IMR-90 (cell line): ENCODE measurements around the gene GRIA4. TPM values are rescaled to one million over a fixed set of nuclear protein-coding genes. Genes with fewer than 3 reads are reported as not detected.
"Not testable (repeated sequence)": the region's sequence is repeated elsewhere in the genome, so short reads cannot be mapped to it uniquely, and the experiment has no call there.

Experiments
- ATAC-seq: fragments of 200-7000 bp; cut with Tn5 transposase; 2 replicates; pipeline ENCODE4 v1.9.1; 2020; ENCODE audit warnings: low read depth, mild to moderate bottlenecking, moderate library complexity
- BruUV-seq: library from RNA; stranded (reverse); fragments of 400-500 nt; replicated peaks from 2 replicates; lab custom pipeline; 2021; lab: Mats Ljungman, UMichigan
- CTCF ChIA-PET: fragments of 300-600 bp; formaldehyde crosslinking; extraction: SDS; loops from one replicate; lab custom pipeline; 2021; ENCODE audit warnings: antibody characterized with exemption; lab: Yijun Ruan, JAX
- POLR2A ChIA-PET: fragments of 300-600 bp; sonication (Branson Sonifier 250); formaldehyde crosslinking; loops from one replicate; lab custom pipeline; 2022; ENCODE audit warnings: antibody characterized with exemption; ENCODE audit not compliant: unreplicated experiment; lab: Charles Lee
- DNase-seq: peaks from one replicate; pipeline ENCODE4 v3.0.0; 2013
- H2AFZ ChIP-seq: replicated peaks from 2 replicates; pipeline ENCODE3; 2013; ENCODE audit warnings: low read length, mild to moderate bottlenecking; ENCODE audit not compliant: poor library complexity
- H2AK5ac ChIP-seq: 2 replicates; pipeline ENCODE4 v1.6.1; 2013; ENCODE audit warnings: low read depth, low read length, inconsistent platforms
- H2AK9ac ChIP-seq: replicated peaks from 2 replicates; pipeline ENCODE3; 2013; ENCODE audit warnings: mild to moderate bottlenecking, low read depth, low read length, moderate library complexity; ENCODE audit not compliant: poor library complexity
- H2BK120ac ChIP-seq: 2 replicates; pipeline ENCODE4 v1.6.1; 2013; ENCODE audit warnings: low read depth, low read length, inconsistent platforms
- H2BK15ac ChIP-seq: 3 replicates; pipeline ENCODE4 v1.6.1; 2013; ENCODE audit warnings: low read depth, low read length, inconsistent platforms
- H2BK20ac ChIP-seq: 2 replicates; pipeline ENCODE4 v1.6.1; 2013; ENCODE audit warnings: low read depth, mild to moderate bottlenecking, inconsistent platforms, low read length, moderate library complexity
- H2BK5ac ChIP-seq: 2 replicates; pipeline ENCODE4 v1.6.1; 2013; ENCODE audit warnings: mild to moderate bottlenecking, low read depth, low read length, inconsistent platforms; ENCODE audit not compliant: poor library complexity, severe bottlenecking
- H3K14ac ChIP-seq: replicated peaks from 2 replicates; pipeline ENCODE4 v1.6.1; 2013; ENCODE audit warnings: low read depth, low read length, inconsistent platforms
- H3K18ac ChIP-seq: 2 replicates; pipeline ENCODE4 v1.6.1; 2013; ENCODE audit warnings: low read depth, low read length, control low read depth
- H3K23ac ChIP-seq: 2 replicates; pipeline ENCODE4 v1.6.1; 2013; ENCODE audit warnings: low read depth, low read length, inconsistent platforms
- H3K27ac ChIP-seq: 2 replicates; pipeline ENCODE4 v1.5.1; 2013; ENCODE audit warnings: mild to moderate bottlenecking, control low read depth, low read length; ENCODE audit not compliant: insufficient read depth
- H3K27me3 ChIP-seq: 2 replicates; pipeline ENCODE4 v1.6.1; 2013; ENCODE audit warnings: low read length; ENCODE audit not compliant: control insufficient read depth, insufficient read depth
- H3K36me3 ChIP-seq: 2 replicates; pipeline ENCODE4 v1.6.1; 2013; ENCODE audit warnings: low read length, mixed read lengths; ENCODE audit not compliant: control insufficient read depth, insufficient read depth
- H3K4ac ChIP-seq: 2 replicates; pipeline ENCODE4 v1.6.1; 2013; ENCODE audit warnings: low read depth, low read length, inconsistent platforms
- H3K4me1 ChIP-seq: 2 replicates; pipeline ENCODE4 v1.6.1; 2013; ENCODE audit warnings: low read length, mixed read lengths; ENCODE audit not compliant: control insufficient read depth, insufficient read depth
- H3K4me2 ChIP-seq: 2 replicates; pipeline ENCODE4 v1.6.1; 2013; ENCODE audit warnings: low read depth, mild to moderate bottlenecking, control low read depth, low read length, moderate library complexity
- H3K4me3 ChIP-seq: 2 replicates; pipeline ENCODE4 v1.5.1; 2013; ENCODE audit warnings: low read depth, mild to moderate bottlenecking, control low read depth, low read length, moderate library complexity; ENCODE audit not compliant: insufficient read depth
- H3K56ac ChIP-seq: 2 replicates; pipeline ENCODE4 v1.6.1; 2013; ENCODE audit warnings: low read length, inconsistent platforms; ENCODE audit not compliant: insufficient read depth; ENCODE audit errors: extremely low read depth
- H3K79me1 ChIP-seq, 2 experiments: 2 replicates each; pipeline ENCODE4 v1.6.1; 2013; ENCODE audit warnings: low read length in 2 of 2, inconsistent platforms in 1 of 2, low read depth in 1 of 2
- H3K9ac ChIP-seq: 2 replicates; pipeline ENCODE4 v1.6.1; 2013; ENCODE audit warnings: low read depth, low read length, control low read depth
- H3K9me1 ChIP-seq: 2 replicates; pipeline ENCODE4 v1.6.1; 2013; ENCODE audit warnings: low read length, inconsistent platforms; ENCODE audit not compliant: insufficient read depth
- H3K9me3 ChIP-seq: 2 replicates; pipeline ENCODE4 v1.6.1; 2013; ENCODE audit warnings: low read length; ENCODE audit not compliant: control insufficient read depth, insufficient read depth
- H4K20me1 ChIP-seq: 2 replicates; pipeline ENCODE4 v1.6.1; 2013; ENCODE audit warnings: low read length, inconsistent platforms; ENCODE audit not compliant: insufficient read depth
- H4K5ac ChIP-seq: 2 replicates; pipeline ENCODE4 v1.6.1; 2013; ENCODE audit warnings: mild to moderate bottlenecking, low read depth, low read length, control low read depth
- H4K8ac ChIP-seq, 2 experiments: 2 replicates each; pipeline ENCODE4 v1.6.1; 2013; ENCODE audit warnings: low read depth in 2 of 2, low read length in 2 of 2, control low read depth in 1 of 2, inconsistent platforms in 1 of 2
- H4K91ac ChIP-seq: 2 replicates; pipeline ENCODE4 v1.6.1; 2013; ENCODE audit warnings: low read depth, low read length, inconsistent platforms; ENCODE audit not compliant: insufficient read depth
- BHLHE40 ChIP-seq: fragments of 150-350 bp; IDR thresholded peaks from 2 replicates; pipeline ENCODE4 v1.6.1; 2016; ENCODE audit warnings: mild to moderate bottlenecking, low read depth, low read length
- CEBPB ChIP-seq: IDR thresholded peaks from 2 replicates; pipeline ENCODE4 v1.6.1; 2012; ENCODE audit warnings: low read depth, low read length, improper control_type of control experiment
- ELK1 ChIP-seq: fragments of 150-350 bp; IDR thresholded peaks from 2 replicates; pipeline ENCODE4 v1.6.1; 2016; ENCODE audit warnings: low read depth, mild to moderate bottlenecking, low read length, moderate library complexity, borderline replicate concordance
- MAFK ChIP-seq: IDR thresholded peaks from 2 replicates; pipeline ENCODE4 v1.6.1; 2012; ENCODE audit warnings: low read depth, low read length, improper control_type of control experiment
- NFE2L2 ChIP-seq: fragments of 150-350 bp; IDR thresholded peaks from 2 replicates; pipeline ENCODE4 v1.6.1; 2016; ENCODE audit warnings: low read depth, mild to moderate bottlenecking, low read length
- POLR2A ChIP-seq: IDR thresholded peaks from 2 replicates; pipeline ENCODE4 v1.6.1; 2012; ENCODE audit warnings: mild to moderate bottlenecking, low read depth, low read length
- RAD21 ChIP-seq: IDR thresholded peaks from 2 replicates; pipeline ENCODE4 v1.6.1; 2012; ENCODE audit warnings: low read length, improper control_type of control experiment
- RCOR1 ChIP-seq: IDR thresholded peaks from 2 replicates; pipeline ENCODE4 v1.6.1; 2012; ENCODE audit warnings: mild to moderate bottlenecking, low read length, improper control_type of control experiment; ENCODE audit not compliant: insufficient replicate concordance
- SMC3 ChIP-seq: fragments of 150-350 bp; IDR thresholded peaks from 2 replicates; pipeline ENCODE4 v1.6.1; 2016; ENCODE audit warnings: low read depth, mild to moderate bottlenecking, antibody characterized with exemption, low read length, moderate library complexity
- WGBS, 2 experiments: methylation state at CpG; one replicate each; pipeline versions ENCODE4 v1.1.5 to v1.1.7; 2013; ENCODE audit warnings: missing lambda C conversion rate in 2 of 2; ENCODE audit not compliant: insufficient read length in 1 of 2; ENCODE audit errors: extremely low coverage in 2 of 2; 5-methylcytosine and 5-hydroxymethylcytosine counted together
- dilution Hi-C: fragments of 300-500 bp; cut with HindIII; formaldehyde crosslinking; loops from one replicate; pipeline ENCODE4 v1.14.3; 2018; ENCODE audit warnings: low sequenced_read_pairs; ENCODE audit not compliant: unreplicated experiment
- in situ Hi-C: fragments of 300-500 bp; cut with MboI; formaldehyde crosslinking; loops from 3 replicates; pipeline ENCODE4 v1.14.3; 2019; ENCODE audit warnings: low sequenced_read_pairs, inconsistent platforms, mixed read lengths
- intact Hi-C: fragments of 100-400 bp; cut with micrococcal nuclease; formaldehyde crosslinking; loops from 2 replicates; pipeline ENCODE4 v1.10.0; 2022
- polyA plus RNA-seq, 3 experiments: library from polyadenylated mRNA; depleted of rRNA; stranded (reverse); fragments of >200 nt; gene quantifications; 2 replicates each; pipeline ENCODE4 v1.2.3, GENCODE V29; 2012; ENCODE audit warnings: low replicate concordance in 1 of 3
- total RNA-seq: library from RNA; depleted of rRNA; stranded (reverse); fragments of >200 nt; gene quantifications from 2 replicates; pipeline ENCODE4 v1.2.3, GENCODE V29; 2012

The GRIA4 gene
- total and polyA plus RNA-seq, 2 of the 4 experiments (the other 2 are of a cell fraction), result 0.36 to 1.0 TPM

- peaks cover 12% of the 10 kb centered on the region for H3K9me3 ChIP-seq
- no peak for TF ChIP-seq SMC3
- TF ChIP-seq ELK1, result no peak
- no peak for TF ChIP-seq POLR2A
- no peak for TF ChIP-seq RAD21
- TF ChIP-seq CEBPB, result no peak
- no peak for TF ChIP-seq MAFK
- no peak for TF ChIP-seq RCOR1
- no peak for TF ChIP-seq BHLHE40
- TF ChIP-seq NFE2L2, result no peak
- no peak overlapping the region for H3K4ac ChIP-seq
- H2AK9ac ChIP-seq, result no peak overlapping the region
- H3K14ac ChIP-seq, result no peak overlapping the region
- ChIA-PET CTCF (no interaction called here), POLR2A (no interaction called here)
- peaks cover 20 to 23% of the 10 kb centered on the region in 2 experiments for H3K79me1 ChIP-seq
- H3K9ac ChIP-seq, result no peak overlapping the region
- no peaks in the 10 kb centered on the region for H3K9me1 ChIP-seq
- DNase-seq, result peak; percentile 52
- H4K20me1 ChIP-seq, result no peaks in the 10 kb centered on the region
- H4K5ac ChIP-seq, result no peak overlapping the region
- no peak overlapping the region for H4K8ac ChIP-seq
- H2AK5ac ChIP-seq, result no peak overlapping the region
- no peak overlapping the region for H2BK20ac ChIP-seq
- no peak overlapping the region for H2BK120ac ChIP-seq
- no peak overlapping the region for H2AFZ ChIP-seq
- no peak overlapping the region for H2BK5ac ChIP-seq
- no peak overlapping the region for H3K27ac ChIP-seq
- H4K91ac ChIP-seq, result no peak overlapping the region
- intact Hi-C loops, result no loop called here
- ATAC-seq, result peak; percentile 56
- no peak overlapping the region for H3K56ac ChIP-seq
- no peaks in the 10 kb centered on the region for H3K4me1 ChIP-seq
- H2BK15ac ChIP-seq, result no peak overlapping the region
- no peak overlapping the region for H3K4me3 ChIP-seq
- no peak overlapping the region for H3K18ac ChIP-seq
- no peaks in the 10 kb centered on the region for H3K27me3 ChIP-seq
- WGBS, 2 experiments, result no CpG with 5 or more reads among the region's 4 CpGs
- no peak overlapping the region for H3K4me2 ChIP-seq
- H3K36me3 ChIP-seq, result peaks cover 14% of the 10 kb centered on the region
- H3K23ac ChIP-seq, result no peak overlapping the region
- BruUV-seq, result no TSS peak
- in situ Hi-C loops, result no loop called here
- dilution Hi-C loops, result no loop called here
Observed at GRCh38 chr11:106001304-106002012, 391.6 kb downstream of the GRIA4 start.

- H3K56ac ChIP-seq, H3K14ac ChIP-seq, H2BK5ac ChIP-seq, H3K27ac ChIP-seq, in situ Hi-C loops, CTCF ChIA-PET, H2BK120ac ChIP-seq, H3K4me2 ChIP-seq, H4K5ac ChIP-seq, H2AK9ac ChIP-seq, H2BK20ac ChIP-seq, H4K91ac ChIP-seq, ATAC-seq, H3K4ac ChIP-seq, H2BK15ac ChIP-seq, POLR2A ChIA-PET, H4K20me1 ChIP-seq, intact Hi-C loops, BruUV-seq, dilution Hi-C loops, H3K4me1 ChIP-seq, H3K23ac ChIP-seq, H3K4me3 ChIP-seq, H3K9me1 ChIP-seq, H3K27me3 ChIP-seq, H4K8ac ChIP-seq, H2AFZ ChIP-seq, H2AK5ac ChIP-seq, H3K18ac ChIP-seq, DNase-seq, H3K9ac ChIP-seq: not testable (repeated sequence)
- Histone ChIP-seq H3K36me3 (peaks cover 21% of the 10 kb centered on the region), H3K79me1 (peaks cover 24 to 26% of the 10 kb centered on the region in 2 experiments), H3K9me3 (peaks cover 12% of the 10 kb centered on the region)
- WGBS, 2 experiments, result no CpG with 5 or more reads among the region's 4 CpGs
Observed at GRCh38 chr11:106003094-106003493, 393.2 kb downstream of the GRIA4 start.
